HG03432 (cell line): ENCODE results near the gene HERPUD1.

Experiments
- ATAC-seq: cut with Tn5 transposase; IDR thresholded peaks from one replicate; pipeline ENCODE4 v1.9.1; 2021; ENCODE audit warnings: mild to moderate bottlenecking, moderate library complexity; ENCODE audit not compliant: unreplicated experiment

The HERPUD1 gene

DNA sequence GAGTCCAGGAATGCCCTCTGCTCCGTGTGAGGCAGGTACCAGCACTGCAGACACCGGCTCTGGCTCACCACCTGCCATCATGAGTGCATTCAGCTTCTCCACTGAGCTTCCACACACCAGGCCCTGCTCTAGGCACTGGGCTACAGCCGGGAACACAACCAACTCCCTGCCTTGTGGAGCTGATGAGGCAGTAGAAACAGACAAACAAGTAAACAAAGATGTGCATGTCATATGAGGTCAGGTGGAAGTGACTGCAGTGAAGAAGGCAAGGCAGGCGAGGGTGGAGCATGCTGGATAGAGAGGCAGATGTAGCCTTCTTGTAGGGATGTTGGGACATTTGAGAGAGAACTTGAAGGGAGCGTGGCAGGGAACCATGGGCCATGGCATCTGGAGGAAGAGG, 62.4 kb downstream of the HERPUD1 start:
- no peak for ATAC-seq
